ENCODE results near the gene PCK2.

PCK2 gene

GRCh38 chr14:24081739-24082211, 12.3 kb upstream of the PCK2 start:
- no peak for DNase-seq (ENCODE audit: extremely low read depth, insufficient read length)
- TF ChIP-seq, protein P1, sequence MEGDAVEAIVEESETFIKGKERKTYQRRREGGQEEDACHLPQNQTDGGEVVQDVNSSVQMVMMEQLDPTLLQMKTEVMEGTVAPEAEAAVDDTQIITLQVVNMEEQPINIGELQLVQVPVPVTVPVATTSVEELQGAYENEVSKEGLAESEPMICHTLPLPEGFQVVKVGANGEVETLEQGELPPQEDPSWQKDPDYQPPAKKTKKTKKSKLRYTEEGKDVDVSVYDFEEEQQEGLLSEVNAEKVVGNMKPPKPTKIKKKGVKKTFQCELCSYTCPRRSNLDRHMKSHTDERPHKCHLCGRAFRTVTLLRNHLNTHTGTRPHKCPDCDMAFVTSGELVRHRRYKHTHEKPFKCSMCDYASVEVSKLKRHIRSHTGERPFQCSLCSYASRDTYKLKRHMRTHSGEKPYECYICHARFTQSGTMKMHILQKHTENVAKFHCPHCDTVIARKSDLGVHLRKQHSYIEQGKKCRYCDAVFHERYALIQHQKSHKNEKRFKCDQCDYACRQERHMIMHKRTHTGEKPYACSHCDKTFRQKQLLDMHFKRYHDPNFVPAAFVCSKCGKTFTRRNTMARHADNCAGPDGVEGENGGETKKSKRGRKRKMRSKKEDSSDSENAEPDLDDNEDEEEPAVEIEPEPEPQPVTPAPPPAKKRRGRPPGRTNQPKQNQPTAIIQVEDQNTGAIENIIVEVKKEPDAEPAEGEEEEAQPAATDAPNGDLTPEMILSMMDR (IDR thresholded peaks at IDR 0.05; ENCODE audit: insufficient read depth, low read length, poor library complexity, severe bottlenecking) = no peak
- Histone ChIP-seq H3K36me3 (ENCODE audit: control insufficient read depth, insufficient read depth, low read length) (no peaks in the 10 kb centered on the region), H3K4me3 (replicated peaks; ENCODE audit: low read depth, low read length) (peak overlapping the region; percentile 73), H3K27me3 (replicated peaks; ENCODE audit: control insufficient read depth, insufficient read depth, low read length) (no peaks in the 10 kb centered on the region)

DNA sequence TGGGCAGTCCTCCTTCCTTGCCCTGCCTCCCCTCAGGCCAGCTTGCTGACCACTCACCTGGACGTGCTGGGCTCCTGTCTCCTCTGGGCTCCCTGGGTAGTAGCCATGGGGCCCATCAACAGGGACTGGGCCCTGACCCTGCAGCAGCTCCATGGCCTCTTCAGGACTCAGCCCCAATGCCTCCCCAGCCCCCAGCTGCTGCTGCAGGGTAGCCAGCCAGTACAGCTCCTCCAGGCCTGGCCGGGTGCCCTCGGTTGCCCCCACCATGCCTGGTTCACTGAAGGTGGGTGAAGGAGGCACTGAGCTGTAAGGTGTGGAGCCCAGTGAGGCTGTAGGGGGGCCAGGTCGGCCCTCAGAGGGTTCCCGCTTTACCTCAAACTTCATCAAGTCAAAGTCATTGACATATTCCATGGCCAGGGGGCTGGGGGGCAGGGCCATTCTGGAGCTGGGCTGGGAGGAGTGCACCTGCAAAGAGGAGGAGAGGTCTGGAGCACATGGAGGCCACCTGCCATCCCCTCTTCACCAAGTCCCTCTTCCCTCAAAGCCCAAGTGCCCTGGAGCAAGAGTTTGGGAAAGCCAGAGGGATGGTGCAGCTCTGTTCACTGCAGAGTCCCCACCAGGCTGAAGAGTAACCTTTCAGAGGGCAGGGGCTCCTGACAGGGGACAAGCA, 11.6 kb upstream of the PCK2 start:
- TF ChIP-seq, protein P1 (IDR thresholded peaks at IDR 0.05; ENCODE audit: insufficient read depth, low read length, poor library complexity, severe bottlenecking) = no peak
- H3K27me3 ChIP-seq (replicated peaks; ENCODE audit: control insufficient read depth, insufficient read depth, low read length) = no peaks in the 10 kb centered on the region
- H3K36me3 ChIP-seq (ENCODE audit: control insufficient read depth, insufficient read depth, low read length) = no peaks in the 10 kb centered on the region
- no peak for DNase-seq (ENCODE audit: extremely low read depth, insufficient read length)
- no peak overlapping the region for H3K4me3 ChIP-seq (replicated peaks; ENCODE audit: low read depth, low read length)

GRCh38 chr14:24083462-24083861, 10.6 kb upstream of the PCK2 start:
- H3K27me3 ChIP-seq (replicated peaks; ENCODE audit: control insufficient read depth, insufficient read depth, low read length) = no peaks in the 10 kb centered on the region
- no peaks in the 10 kb centered on the region for H3K36me3 ChIP-seq (ENCODE audit: control insufficient read depth, insufficient read depth, low read length)
- TF ChIP-seq, protein P1 (IDR thresholded peaks at IDR 0.05; ENCODE audit: insufficient read depth, low read length, poor library complexity, severe bottlenecking) = no peak
- no peak for DNase-seq (ENCODE audit: extremely low read depth, insufficient read length)
- H3K4me3 ChIP-seq (replicated peaks; ENCODE audit: low read depth, low read length) = no peak overlapping the region

DNA sequence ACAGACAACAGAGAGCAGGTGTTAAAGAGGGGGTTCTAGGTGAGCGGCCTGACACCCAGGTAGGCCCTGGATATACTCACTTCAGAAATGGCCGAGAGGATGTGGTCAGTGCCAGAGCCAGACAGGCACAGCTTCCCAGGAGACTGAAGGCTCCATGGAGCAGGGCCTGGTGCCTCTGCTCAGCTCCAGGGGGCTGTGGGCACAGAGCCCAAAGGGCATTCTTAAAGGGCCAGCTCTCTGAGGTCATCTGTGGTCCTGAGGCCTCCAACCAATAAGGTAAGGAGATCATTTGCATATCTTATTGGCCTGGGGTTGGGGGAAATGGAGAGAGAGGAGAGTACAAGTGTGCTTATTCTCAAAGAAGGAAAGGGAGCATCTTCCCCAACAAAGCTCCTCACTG, 9.7 kb upstream of the PCK2 start:
- DNase-seq (ENCODE audit: extremely low read depth, insufficient read length) = no peak
- Histone ChIP-seq H3K36me3 (ENCODE audit: control insufficient read depth, insufficient read depth, low read length) (no peaks in the 10 kb centered on the region), H3K4me3 (replicated peaks; ENCODE audit: low read depth, low read length) (no peak overlapping the region), H3K27me3 (replicated peaks; ENCODE audit: control insufficient read depth, insufficient read depth, low read length) (no peaks in the 10 kb centered on the region)
- TF ChIP-seq, protein P1 (IDR thresholded peaks at IDR 0.05; ENCODE audit: insufficient read depth, low read length, poor library complexity, severe bottlenecking) = no peak

DNA sequence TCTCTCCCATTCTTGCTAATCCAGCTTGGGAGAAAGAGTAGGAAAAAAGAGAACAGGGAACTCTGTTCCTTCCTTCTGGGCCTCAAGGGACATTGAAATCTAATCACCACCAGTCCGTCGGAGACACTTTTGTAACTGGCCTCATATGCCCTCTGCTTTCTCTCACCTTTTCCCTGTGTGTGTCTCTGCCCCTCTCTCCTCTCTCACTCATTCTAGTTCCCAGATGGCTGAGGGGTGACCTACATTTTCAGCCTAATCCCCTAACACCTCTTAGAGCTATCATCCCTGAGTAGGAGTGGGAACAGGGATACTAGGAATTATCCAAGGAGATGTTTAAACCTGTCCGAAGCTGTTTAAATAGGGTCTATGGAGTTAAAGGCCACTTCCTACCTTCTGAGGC, 8.9 kb upstream of the PCK2 start:
- TF ChIP-seq, protein P1 (IDR thresholded peaks at IDR 0.05; ENCODE audit: insufficient read depth, low read length, poor library complexity, severe bottlenecking) = no peak
- H3K27me3 ChIP-seq (replicated peaks; ENCODE audit: control insufficient read depth, insufficient read depth, low read length) = no peaks in the 10 kb centered on the region
- no peaks in the 10 kb centered on the region for H3K36me3 ChIP-seq (ENCODE audit: control insufficient read depth, insufficient read depth, low read length)

More for the DNA sequence above, 8.9 kb upstream of the PCK2 start:
- no peak overlapping the region for H3K4me3 ChIP-seq (replicated peaks; ENCODE audit: low read depth, low read length)
- no peak for DNase-seq (ENCODE audit: extremely low read depth, insufficient read length)
